Activated effector memory CD4-positive, alpha-beta T cell treated with anti-CD3 and anti-CD28 coated beads, Interleukin-2, amount 50 U/mL, for 16 hours (primary cell): ENCODE measurements around the gene LINC01488.

Source experiments
- DNase-seq: peaks from one replicate; pipeline ENCODE4 v3.0.0-alpha.2; 2020

LINC01488 gene

DNA sequence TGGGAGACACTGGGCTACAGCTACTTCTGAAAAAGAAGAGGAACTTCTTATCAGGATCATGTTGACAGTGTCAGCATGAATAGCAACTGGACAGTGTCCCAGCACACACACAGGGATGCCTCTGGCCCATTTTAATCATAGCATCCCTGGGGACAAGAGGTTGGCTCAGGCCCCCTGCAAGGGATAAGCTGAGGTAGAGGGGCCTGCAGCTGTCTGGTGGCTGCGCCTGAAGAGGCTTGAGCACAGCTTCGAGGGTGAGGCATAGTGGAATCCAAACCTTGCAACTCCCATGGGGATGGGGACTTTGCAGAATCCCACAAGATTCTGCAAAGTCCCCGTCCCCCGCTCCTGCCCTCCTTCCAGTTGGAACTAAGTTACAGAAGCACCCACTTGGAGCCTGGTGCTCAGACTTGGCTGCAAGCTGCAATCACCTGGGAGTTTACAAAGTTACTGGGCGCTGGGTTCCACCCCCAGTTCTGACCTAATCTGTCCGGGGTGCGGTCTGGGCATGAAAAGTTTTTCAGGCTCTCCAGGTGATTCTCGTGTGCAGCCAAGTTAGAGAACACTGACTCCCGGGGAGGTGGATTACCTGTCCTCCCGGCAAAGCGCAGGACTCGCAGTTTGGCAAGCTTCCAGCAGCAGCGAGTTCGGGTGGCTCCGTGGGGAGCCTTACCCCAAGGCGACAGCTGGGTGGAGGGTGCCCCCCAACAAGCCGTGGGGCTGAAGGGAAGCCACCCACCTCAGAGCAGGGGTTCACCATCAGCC lies 16.0 kb upstream of the LINC01488 start:
- DNase-seq, result no peak

DNA sequence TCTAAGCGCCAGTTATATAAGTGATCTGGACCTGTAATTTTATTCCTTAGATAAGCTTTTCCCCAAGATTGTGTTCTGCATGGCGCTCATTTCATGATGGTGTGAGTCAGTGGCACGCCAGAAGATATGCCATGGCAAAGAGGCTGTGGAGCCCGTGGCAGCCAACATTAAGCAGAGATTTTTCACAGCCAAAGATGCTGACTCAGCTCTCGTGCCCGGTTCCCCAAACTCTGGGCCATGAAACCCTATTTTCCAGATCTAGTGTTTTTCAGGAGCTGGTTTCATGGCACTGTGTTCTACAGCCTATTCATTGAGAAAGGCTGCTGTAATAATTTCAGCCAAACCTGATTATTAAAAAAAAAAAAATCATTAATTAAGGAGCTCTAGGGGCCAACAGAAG lies 15.4 kb upstream of the LINC01488 start:
- no peak for DNase-seq

DNA sequence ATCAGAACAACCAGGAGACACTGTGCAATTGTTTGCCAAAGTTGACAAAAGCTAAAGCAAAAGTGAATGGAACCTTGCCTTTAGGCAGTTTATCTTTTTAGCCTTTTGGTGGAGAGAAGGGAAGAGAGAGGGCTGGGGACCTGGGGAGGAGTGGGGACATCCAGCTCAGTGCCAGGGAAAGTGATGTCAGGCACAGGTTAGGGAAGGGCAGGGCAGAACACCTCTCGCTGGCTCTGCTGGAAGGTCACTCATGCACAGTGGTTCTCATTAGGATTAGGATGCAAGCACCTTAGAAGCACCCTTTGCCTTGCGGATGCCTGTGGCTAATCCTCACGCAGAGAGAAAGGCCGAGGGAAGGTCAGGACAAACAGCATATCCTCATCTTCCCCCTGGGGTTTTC lies 14.3 kb upstream of the LINC01488 start:
- no peak for DNase-seq

DNA sequence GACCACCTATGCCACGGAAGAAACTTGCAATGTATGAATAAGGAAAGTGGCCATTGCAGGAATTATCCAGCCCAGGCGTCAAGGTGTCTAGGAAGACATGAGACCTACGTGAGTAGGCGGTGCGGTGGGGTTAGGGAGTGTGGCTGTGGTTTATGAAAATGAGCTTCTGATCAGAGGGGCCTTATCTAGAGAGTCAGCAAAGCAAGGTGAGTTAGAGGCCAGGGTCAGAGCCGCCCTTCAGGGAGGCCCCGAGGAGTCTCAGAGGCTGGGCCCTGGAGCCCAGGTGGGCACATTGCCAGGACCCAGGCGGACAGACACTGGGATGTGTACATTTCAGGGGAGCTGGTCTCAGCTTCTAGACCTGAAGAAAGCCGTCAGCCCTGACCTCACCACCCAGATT lies 13.8 kb upstream of the LINC01488 start:
- DNase-seq, result no peak

DNA sequence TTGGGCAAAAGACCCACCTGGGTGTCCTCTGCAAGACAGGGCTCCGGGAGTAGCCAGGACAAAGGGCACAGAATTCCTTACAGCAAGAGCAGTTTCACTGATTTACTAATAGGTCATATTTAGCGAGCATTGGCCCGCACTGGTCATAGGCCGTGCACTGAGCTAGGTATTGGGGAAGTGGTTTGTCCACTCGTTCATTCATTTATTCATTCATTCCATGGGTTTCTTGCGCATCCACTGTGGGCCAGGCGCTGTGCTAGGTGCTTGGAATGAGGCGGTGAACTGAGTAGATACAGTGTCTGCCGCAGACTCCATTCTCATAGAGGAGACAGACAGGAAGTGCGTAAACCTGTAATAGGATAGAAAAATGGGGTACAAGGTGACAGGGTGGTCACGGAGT lies 13.2 kb upstream of the LINC01488 start:
- no peak for DNase-seq

DNA sequence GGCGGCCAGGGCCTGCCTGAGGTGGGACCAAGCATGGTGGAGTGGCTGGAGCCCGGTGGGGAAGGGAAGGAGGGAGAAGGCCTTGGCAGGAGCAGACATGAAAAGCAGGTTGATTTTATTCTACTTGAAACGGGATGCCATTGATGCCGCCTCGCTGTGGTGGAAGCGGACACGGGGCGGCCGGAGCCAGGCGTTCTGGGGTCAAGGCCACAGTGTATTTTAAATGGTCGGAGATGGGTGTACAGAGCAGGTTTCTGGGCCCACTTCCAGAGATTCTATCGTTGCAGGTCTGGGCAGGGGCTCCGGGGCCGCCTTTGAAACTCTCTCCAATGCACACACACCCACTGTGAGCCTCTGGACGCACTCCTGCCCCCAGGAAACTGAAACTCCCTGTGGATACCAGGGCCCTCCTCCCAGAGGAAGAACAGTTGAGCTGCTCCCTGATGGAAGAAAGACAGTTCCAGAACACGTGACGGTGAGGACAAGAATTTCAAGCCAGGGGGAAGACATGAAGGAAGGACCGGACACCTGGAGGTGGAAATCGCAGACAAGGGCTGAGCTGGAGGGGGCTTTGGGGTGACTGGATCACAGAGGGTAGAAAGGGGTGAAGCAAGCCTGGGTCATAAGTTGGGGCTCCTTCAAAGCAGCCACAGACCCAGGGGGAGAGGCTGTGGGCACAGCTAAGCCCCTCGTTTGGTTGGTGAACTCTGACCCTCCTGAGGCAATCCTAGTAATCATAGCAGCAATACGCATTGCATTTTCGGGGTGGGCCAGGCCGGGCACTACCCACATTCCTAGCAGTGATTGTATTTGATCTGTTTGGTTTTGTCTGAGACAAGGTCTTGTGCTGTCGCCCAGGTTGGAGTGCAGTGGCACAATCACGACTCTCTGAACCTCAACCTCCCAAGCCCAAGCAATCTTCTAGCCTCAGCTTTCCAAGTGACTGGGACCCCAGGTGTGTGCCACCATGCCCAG lies 12.3 kb upstream of the LINC01488 start:
- no peak for DNase-seq

DNA sequence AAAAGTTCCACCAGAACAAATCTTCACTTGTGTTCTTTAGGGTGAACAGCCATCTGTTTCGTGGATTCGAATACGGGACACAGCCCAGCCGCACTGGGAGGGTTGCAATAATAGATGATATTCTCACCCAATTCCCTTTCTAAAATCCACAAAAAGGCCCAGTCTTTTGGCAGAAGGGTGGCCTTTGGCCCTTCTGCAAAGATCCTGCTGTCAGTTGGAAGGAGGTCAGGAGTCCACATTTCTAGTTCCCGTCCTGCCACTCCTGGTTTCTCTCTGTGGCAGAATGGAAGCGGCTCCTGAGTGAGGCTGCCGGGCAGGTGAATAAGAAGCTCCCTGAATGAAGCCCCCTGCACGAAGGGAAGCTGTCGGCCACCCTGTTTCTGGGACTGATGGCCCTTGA lies 11.2 kb upstream of the LINC01488 start:
- DNase-seq, result no peak

DNA sequence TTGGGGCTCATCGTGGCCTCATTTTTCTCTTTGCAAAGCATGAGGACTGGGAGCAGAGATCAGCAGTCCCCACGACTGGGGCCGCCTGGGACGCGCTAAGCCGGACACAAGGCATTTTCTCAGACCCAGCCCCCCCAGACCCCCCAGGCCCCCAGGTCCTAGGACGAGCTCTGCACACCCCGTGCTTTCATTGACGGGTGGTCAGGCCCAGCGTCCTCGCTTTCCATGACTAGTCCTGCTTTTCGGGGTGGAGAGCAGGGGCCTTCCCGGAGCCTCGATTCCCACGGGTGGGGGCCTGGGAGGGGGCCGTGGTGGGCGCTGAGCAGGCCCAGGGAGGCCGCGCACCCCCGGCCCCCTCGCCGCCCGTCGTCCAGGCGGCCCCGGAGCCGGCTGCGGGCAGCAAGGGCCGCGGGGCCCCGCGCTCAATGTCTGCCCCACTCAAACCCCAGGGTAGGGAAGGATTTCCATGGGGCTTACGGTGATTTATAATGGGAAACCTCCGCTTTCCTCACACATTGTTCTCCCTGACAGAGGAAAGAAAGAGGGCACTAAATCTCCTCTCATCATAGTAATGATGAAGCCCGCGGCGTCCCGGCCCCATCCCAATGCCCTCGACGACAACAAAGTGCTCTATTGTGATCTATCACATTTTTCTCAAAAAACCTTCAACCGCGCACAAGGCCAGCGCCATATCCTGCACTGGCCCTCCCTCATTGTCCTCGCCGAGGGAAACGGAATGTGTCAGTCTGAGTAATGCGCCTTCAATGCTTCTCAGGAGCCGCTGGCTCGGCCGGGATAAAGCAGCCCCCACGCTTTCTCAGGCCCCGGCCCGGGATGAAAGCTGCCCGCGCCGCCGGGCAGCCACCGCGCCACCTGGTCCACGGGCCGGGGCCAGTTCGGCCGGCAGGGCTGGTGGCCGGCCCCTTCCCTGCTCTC lies 10.4 kb upstream of the LINC01488 start:
- no peak for DNase-seq

DNA sequence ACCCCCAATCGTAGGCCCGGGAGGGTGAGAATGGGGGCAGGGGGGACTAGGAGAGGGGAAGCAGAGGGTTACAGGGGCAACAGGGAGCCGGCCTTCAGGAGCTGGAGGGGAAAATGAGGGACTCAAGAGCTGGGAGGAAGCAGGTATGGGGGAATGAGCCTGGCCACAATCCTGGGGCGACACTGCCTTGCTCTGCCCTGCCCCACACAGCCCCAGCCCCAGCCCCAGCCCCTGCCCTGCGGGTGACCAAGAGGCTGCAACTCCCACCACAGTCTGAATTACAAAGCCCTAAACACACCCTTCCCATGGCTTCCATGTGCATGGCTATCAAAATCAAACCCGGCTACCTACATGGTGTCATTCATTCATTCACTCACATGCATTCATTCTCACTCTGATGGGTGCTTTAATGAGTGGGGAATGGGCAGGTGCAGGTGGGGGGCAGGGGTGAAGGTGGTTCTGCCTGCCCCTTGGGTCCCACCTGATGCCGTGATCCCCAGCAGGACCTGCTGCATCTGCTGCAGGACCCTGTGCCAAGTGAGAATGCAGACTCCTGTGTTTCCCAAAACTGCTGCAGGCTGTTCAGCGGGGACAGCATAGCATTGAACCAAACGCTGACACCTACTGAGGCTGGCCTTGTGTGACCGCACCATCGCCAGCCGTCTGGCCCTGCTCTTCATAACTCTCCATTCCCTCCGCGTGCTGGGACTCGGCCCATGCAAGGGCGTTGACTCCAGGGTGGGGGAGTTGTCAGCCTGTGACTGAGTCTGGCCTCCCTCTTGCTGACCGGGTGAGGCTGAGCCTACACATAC lies 9.5 kb upstream of the LINC01488 start:
- DNase-seq, result no peak

DNA sequence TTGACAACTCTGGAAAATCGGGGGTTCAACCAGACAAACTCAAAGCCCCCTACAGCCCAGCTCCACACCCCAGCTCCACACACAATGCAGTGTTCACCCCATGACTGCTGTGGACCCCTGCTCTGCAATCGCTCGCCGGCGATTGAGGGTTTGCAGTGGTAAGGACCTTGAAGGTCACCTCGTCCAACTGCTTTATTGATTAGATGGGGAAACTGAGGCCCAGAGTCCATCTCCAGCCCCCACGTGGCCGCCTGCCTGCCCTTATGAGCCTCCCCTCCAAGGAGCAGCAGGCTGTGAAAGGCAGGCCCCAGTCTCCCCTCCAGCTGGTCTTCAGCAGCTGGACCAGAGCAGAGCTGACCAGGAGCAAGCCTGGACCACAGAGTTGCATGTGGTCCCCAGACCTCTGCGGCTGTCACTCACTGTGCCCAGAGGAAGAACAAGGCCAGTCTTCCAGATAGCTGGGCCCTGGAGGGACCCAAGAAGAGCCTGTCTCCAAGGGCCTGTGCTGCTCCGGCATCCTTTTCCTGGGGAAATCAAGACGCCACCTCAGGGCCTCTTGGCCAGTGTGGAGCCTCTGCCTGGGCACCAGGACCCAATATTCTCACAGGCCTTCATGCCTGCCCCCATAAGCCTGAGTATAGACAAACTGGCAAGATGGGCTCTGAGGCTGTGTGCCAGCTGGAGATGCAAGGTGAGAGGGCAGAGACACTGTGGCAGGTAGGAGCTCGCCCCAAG lies 8.8 kb upstream of the LINC01488 start:
- no peak for DNase-seq

DNA sequence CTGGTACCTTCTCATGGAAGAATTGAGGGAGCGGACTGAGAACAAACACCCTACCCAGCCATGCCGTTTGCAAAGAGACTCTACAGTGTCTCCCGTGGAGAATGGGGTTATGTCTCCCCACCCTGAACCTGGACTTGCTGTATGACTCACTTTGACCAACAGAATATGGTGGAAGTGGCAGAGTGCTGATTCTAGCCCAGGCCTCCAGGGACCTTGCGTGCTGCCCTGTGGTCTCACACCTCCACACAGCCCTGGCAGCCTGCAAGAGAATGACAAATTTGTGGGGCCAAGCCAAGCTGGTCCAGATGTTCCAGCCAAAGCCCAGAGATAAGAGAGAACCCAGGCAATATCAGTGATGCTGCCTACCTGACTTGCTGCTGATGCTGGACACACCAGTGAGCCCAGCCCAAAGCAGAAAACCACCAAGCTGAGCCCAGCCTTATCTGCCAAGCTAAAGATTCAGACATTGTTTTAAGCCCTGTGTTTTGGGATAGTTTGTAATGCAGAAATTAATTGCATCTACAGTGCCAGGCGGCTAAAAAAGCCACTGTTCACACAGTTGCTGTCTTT lies 8.1 kb upstream of the LINC01488 start:
- no peak for DNase-seq

DNA sequence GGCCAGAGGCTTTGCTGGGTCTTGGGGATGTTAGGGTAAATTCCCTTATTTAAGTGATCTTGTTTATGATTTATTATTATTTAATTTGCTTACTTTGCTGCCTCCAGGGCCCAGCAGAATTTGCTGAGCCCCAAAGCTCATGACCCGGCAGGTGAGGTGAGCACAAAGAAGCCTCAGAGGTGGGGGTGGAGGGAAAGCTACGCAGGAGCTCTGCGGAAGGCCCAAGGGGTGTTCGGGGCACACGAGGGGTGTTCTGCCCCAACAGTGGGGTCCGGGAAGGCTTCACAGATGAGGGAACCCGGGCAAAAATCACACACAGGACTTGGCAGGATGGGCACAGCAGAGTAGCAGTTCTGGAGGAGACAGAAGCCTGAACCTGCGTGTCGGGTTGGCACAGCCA lies 6.7 kb upstream of the LINC01488 start:
- DNase-seq, result no peak

DNA sequence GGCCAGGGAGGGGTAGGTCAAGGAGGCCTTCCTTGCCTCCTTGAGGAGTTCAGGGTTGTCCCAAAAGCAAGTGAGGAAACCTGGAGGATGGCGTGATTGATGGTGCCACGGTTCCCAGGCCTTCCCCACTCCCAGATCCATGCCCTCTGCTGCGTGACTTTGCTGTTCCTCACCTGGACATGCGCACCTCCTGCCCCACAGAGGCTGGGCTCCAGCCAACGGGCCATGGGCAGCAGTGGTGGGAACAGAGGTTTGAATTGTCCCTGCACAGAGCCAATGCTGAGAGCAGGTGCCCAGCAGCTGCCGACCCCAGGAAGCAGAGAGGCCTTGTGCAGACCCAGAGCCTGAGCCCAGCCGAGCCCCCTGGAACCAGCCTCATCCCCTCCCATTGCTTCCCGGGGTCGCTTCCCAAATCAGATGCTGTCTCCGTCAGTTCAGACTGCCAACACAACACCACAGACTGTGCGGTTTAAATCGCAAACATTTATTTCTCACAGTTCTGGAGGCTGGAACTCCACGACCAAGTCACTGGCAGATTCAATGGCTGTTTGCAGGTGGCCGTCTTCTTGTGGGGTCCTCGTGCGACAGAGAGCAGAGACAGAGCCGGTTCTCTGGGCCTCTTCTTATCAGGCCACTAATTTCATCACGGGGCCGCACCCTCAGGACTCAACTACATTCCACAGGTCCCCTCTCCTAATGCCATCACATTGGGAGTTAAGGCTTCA lies 6.2 kb upstream of the LINC01488 start:
- no peak for DNase-seq

DNA sequence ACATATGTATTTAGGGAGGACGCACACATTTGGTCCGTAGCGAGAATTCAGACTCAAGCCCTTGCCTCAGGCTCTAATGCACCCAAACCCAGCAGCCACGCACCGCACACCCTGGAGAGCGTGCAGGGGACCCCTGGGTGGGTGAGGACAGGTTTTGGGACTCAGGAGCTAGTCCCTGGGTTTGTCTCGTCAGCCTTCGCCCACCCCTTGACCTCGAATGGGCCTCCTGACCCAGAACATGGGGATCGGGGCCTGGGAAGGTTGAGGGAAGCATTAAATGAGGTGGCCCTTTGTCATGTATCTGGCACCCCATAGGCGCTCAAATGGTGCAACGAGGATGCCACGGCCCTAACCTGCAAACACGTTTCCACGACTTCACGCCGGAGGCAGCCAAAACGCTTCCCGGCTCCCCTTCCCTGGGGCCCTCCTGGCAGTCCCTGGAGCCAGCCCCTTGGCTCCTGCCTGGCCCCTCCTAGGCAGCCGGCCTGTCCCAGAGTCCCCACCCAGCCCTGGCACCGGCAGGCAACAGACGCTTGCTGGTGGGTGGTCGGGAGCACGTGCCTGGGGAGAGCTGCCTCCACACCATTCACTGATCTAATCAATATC lies 5.5 kb upstream of the LINC01488 start:
- no peak for DNase-seq

DNA sequence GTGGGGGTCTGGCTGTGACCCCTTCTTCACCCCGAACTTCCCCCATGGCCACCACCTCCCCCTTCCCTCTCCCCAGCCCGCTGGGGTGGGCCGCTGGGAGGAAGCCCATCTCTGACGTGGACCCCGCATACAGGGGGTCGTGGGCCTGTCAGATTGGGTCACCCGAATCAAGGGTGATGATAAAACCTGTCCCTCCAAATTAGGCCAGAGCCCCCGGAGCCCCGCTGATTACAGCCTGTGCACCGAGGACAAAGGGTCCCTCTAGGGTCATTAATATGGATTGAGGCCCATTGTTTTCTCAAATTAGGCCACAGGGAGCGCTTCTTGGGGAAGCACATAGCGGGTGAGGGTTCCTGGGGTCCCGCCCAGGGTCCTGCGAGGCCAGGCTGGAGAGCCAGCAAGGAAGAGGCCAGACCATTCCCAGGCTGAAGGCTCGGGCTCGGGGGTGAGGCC lies 4.9 kb upstream of the LINC01488 start:
- DNase-seq, result no peak

DNA sequence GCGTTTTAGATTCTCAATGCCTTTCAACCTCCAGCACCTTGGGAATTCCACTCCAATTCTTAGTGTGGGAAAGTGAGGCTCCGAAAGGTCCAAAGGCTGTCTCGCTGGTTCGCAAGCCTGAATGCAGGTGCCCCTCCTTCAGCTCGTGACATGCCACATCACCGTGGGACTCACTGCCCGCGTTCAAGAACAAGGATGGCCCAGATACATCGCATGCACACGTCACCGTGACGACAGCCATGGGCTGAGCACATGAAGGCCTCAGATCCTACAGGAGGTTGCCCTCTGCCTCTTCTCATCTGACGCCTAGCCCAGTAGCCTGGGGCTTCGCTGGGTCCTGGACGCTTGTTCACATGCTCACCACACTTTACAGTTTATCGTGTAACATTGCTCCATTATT lies 4.4 kb upstream of the LINC01488 start:
- DNase-seq, result no peak

DNA sequence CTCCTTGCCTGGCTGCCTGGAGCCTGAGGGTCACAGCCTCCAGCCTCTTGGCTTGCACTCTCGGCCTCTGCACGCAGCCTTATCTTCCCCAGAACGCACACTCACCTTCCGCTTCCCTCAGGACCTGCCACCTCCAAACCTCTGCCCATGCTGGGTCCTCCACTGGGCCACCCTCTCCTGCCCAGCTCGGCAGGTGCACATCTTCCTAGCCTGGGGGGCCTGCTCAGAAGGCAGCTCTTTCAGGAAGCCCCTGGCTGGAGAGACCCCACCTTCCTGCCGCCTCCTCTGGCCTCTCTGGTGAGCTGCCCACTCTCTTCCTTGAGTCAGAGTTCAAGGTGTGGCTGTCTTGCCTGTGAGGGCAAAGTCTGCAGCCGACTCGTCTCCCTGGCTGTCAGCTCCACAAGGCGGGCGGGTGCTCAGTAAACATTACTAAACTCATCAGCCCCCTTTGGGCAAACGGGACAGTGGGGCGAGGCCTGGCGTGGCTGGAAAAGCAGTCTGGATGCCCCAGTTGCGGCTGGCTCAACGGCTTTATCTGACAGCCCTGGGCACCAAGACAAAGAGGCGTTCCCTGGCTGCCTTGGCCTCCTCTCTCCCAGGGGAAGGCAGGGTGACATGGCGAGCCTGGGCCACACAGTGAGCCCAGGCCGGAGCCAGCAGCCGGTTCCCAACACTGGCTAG lies 1.7 kb upstream of the LINC01488 start:
- no peak for DNase-seq

DNA sequence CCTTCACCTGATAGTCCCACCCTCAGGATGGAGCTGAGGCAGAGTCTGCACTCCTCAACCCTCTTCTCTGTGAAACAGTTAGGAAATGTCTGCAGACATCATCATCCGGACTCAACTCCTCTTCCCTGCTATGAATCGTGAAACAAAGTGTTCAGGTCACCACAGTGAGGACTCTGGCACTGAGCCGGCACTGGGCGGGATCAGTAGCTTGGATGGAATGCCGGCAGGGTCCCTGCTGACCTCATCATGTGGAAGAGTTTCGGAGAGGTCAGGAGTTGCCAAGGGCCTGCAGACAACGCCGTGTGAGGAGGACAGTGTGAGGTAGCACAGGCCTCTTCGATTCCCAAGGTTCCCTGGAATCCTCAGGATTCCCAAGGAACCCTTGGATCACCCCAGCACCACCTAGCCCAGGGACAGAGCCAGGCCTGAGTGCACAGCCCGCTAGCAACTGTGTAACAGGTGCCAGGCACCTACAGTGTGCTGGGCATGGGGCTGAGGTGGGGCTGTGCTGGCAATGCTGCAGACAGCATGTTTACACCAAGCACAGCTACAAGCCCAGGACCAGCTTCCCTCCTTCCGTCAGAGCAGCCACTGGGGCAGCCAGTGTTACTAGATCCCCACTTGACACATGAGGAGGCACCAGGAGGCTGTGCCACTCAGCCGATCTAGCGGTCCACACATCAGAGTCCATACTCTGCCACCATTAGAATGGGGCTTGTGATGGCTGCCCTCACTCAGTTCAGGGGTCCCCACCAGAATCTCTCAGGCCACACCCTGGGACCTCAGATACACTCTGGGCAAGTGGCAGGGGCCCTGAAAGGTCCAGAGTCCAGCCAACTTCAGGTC lies 693 bp upstream of the LINC01488 start:
- DNase-seq, result no peak
